Trophoblast cell (in vitro differentiated cells and primary cell): ENCODE data around the gene ZNF497.
"Not testable (repeated sequence)": the region's sequence is repeated elsewhere in the genome, so short reads cannot be mapped to it uniquely, and the experiment has no call there.

ENCODE experiments used
- DNase-seq, 2 donors: peaks; one replicate each; pipeline ENCODE4 v3.0.0-alpha.2; 2016
- H2AFZ ChIP-seq: 2 replicates; pipeline ENCODE4 v1.6.1; 2013; ENCODE audit warnings: low read length, moderate library complexity, mild to moderate bottlenecking; ENCODE audit not compliant: insufficient read depth, poor library complexity
- H2AK5ac ChIP-seq: 2 replicates; pipeline ENCODE4 v1.6.1; 2013; ENCODE audit warnings: mild to moderate bottlenecking, low read length
- H2BK120ac ChIP-seq: 2 replicates; pipeline ENCODE4 v1.6.1; 2013; ENCODE audit warnings: low read length, mild to moderate bottlenecking, moderate library complexity; ENCODE audit not compliant: insufficient read depth, poor library complexity
- H2BK12ac ChIP-seq: 2 replicates; pipeline ENCODE4 v1.6.1; 2013; ENCODE audit warnings: mild to moderate bottlenecking, low read length, moderate library complexity
- H2BK5ac ChIP-seq: 2 replicates; pipeline ENCODE4 v1.6.1; 2013; ENCODE audit warnings: low read length, low read depth, moderate library complexity, mild to moderate bottlenecking; ENCODE audit not compliant: poor library complexity
- H3K14ac ChIP-seq: 2 replicates; pipeline ENCODE4 v1.6.1; 2013; ENCODE audit warnings: mild to moderate bottlenecking, low read length
- H3K18ac ChIP-seq: 2 replicates; pipeline ENCODE4 v1.6.1; 2013; ENCODE audit warnings: mild to moderate bottlenecking, low read length
- H3K23ac ChIP-seq: 2 replicates; pipeline ENCODE4 v1.6.1; 2013; ENCODE audit warnings: low read length
- H3K27ac ChIP-seq: 2 replicates; pipeline ENCODE4 v1.5.1; 2013; ENCODE audit warnings: low read depth, mild to moderate bottlenecking, inconsistent platforms, low read length, moderate library complexity
- H3K27me3 ChIP-seq: 2 replicates; pipeline ENCODE4 v1.6.1; 2013; ENCODE audit warnings: inconsistent platforms, mild to moderate bottlenecking, low read length, moderate library complexity; ENCODE audit not compliant: insufficient read depth
- H3K36me3 ChIP-seq, 2 experiments: 1 replicate in 1 of 2; 2 replicates in 1 of 2; pipeline ENCODE4 v1.6.1; 2013; ENCODE audit warnings: low read length in 2 of 2, mild to moderate bottlenecking in 2 of 2, moderate library complexity in 1 of 2; ENCODE audit not compliant: insufficient read depth in 2 of 2, control insufficient read depth in 1 of 2
- H3K4ac ChIP-seq: 2 replicates; pipeline ENCODE4 v1.6.1; 2013; ENCODE audit warnings: low read depth, mild to moderate bottlenecking, low read length, moderate library complexity
- H3K4me1 ChIP-seq, 2 experiments: 1 replicate in 1 of 2; 2 replicates in 1 of 2; pipeline ENCODE4 v1.6.1; 2013; ENCODE audit warnings: low read length in 2 of 2, mild to moderate bottlenecking in 2 of 2, moderate library complexity in 1 of 2; ENCODE audit not compliant: insufficient read depth in 2 of 2, control insufficient read depth in 1 of 2
- H3K4me2 ChIP-seq: 2 replicates; pipeline ENCODE4 v1.6.1; 2013; ENCODE audit warnings: inconsistent platforms, mild to moderate bottlenecking, low read length, moderate library complexity
- H3K4me3 ChIP-seq: 2 replicates; pipeline ENCODE4 v1.5.1; 2013; ENCODE audit warnings: mild to moderate bottlenecking, low read depth, low read length, inconsistent platforms
- H3K79me1 ChIP-seq: one replicate; pipeline ENCODE4 v1.6.1; 2013; ENCODE audit warnings: low read length
- H3K79me2 ChIP-seq: 2 replicates; pipeline ENCODE4 v1.6.1; 2013; ENCODE audit warnings: low read length, mild to moderate bottlenecking; ENCODE audit not compliant: control insufficient read depth, insufficient read depth, poor library complexity
- H3K9ac ChIP-seq: 2 replicates; pipeline ENCODE4 v1.6.1; 2013; ENCODE audit warnings: mild to moderate bottlenecking, low read length
- H3K9me3 ChIP-seq: 2 replicates; pipeline ENCODE4 v1.6.1; 2013; ENCODE audit warnings: low read depth, mild to moderate bottlenecking, control low read depth, inconsistent platforms, low read length; ENCODE audit not compliant: insufficient read depth
- H4K12ac ChIP-seq: 2 replicates; pipeline ENCODE4 v1.6.1; 2013; ENCODE audit warnings: low read depth, mild to moderate bottlenecking, low read length, moderate library complexity
- H4K8ac ChIP-seq: 2 replicates; pipeline ENCODE4 v1.6.1; 2013; ENCODE audit warnings: low read depth, mild to moderate bottlenecking, low read length, moderate library complexity
- H4K91ac ChIP-seq: one replicate; pipeline ENCODE4 v1.6.1; 2013; ENCODE audit warnings: low read depth, mild to moderate bottlenecking, low read length, moderate library complexity
- WGBS: extraction: QIAGEN DNeasy Blood & Tissue Kit; methylation state at CpG from one replicate; pipeline ENCODE4 v1.1.7; 2013; ENCODE audit warnings: missing lambda C conversion rate; ENCODE audit not compliant: insufficient read length, insufficient coverage; ENCODE audit errors: extremely low coverage; 5-methylcytosine and 5-hydroxymethylcytosine counted together

The ZNF497 gene

DNA sequence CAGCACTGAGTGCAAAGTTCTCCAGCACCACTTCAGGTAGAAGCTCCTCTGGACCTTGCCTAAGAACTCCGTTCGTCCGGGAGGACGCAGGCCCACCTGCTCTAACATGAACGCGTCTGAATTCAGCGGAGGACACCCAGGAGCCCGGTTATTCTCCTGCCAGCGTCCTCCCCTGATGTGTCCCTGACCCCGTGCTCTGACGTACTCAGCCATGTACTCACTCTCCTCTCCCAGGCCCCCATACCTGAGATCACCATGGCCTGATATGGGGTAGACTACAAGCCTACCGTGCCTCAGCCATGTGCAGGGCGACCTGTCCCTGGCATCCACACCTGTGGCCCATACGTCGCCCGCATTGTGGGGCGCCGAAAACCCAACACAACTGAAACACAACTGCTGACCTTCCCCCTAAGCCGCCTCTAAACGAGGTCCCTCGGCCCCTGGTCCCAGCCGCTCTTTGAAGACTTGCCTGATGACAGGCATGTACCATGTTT is 45.2 kb upstream of the ZNF497 start:
- Histone ChIP-seq H3K9ac (peak overlapping the region; percentile 86), H3K79me2 (peaks cover 9% of the 10 kb centered on the region), H3K9me3 (peaks cover 2% of the 10 kb centered on the region), H3K23ac (no peak overlapping the region), H3K4me2 (peak overlapping the region; percentile 88), H3K27ac (no peak overlapping the region), H2AK5ac (peak overlapping the region; percentile 78), H3K4me1 (peaks cover 13% of the 10 kb centered on the region in 2 experiments), H3K79me1 (peaks cover 12% of the 10 kb centered on the region), H3K14ac (peak overlapping the region; percentile 30), H3K36me3 (no peaks in the 10 kb centered on the region), H4K91ac (peak overlapping the region; percentile 21), H3K4me3 (peak overlapping the region; percentile 89), H3K18ac (peak overlapping the region; percentile 68), H3K4ac (peak overlapping the region; percentile 27), H2BK5ac (peak overlapping the region; percentile 11), H4K12ac (peak overlapping the region; percentile 62), H2BK120ac (peak overlapping the region; percentile 5), H2AFZ (peak overlapping the region; percentile 53), H2BK12ac (peak overlapping the region; percentile 13), H4K8ac (peak overlapping the region; percentile 70), H3K27me3 (no peaks in the 10 kb centered on the region)
- no peak for DNase-seq
- WGBS = no CpG with 5 or more reads among the region's 22 CpGs

- Histone ChIP-seq H3K4ac (peak overlapping the region; percentile 27), H3K18ac (no peak overlapping the region), H3K27me3 (no peaks in the 10 kb centered on the region), H3K9me3 (peaks cover 2% of the 10 kb centered on the region), H2AK5ac (peak overlapping the region; percentile 53), H3K4me2 (peak overlapping the region; percentile 88), H3K4me1 (peaks cover 15% of the 10 kb centered on the region in 2 experiments), H3K9ac (peak overlapping the region; percentile 26), H3K36me3 (no peaks in the 10 kb centered on the region), H3K27ac (no peak overlapping the region), H4K12ac (peak overlapping the region; percentile 62), H2BK120ac (no peak overlapping the region), H3K4me3 (no peak overlapping the region), H4K91ac (peak overlapping the region; percentile 21), H2BK5ac (no peak overlapping the region), H2BK12ac (no peak overlapping the region), H3K79me1 (peaks cover 12% of the 10 kb centered on the region), H3K79me2 (peaks cover 9% of the 10 kb centered on the region), H3K23ac (no peak overlapping the region), H4K8ac (peak overlapping the region; percentile 70), H2AFZ (peak overlapping the region; percentile 45), H3K14ac (peak overlapping the region; percentile 30)
- no CpG with 5 or more reads among the region's 10 CpGs for WGBS
- DNase-seq = peak in 1 of 2 donors; percentile 46
Measured at GRCh38 chr19:58406818-58407657, 44.5 kb upstream of the ZNF497 start.

GRCh38 chr19:58403920-58404478 is 41.4 kb upstream of the ZNF497 start:
- H2AFZ ChIP-seq, H2BK120ac ChIP-seq, H2AK5ac ChIP-seq, H4K91ac ChIP-seq, H2BK5ac ChIP-seq, H3K18ac ChIP-seq, H3K36me3 ChIP-seq, H3K27ac ChIP-seq, H3K14ac ChIP-seq, H4K8ac ChIP-seq, H3K79me2 ChIP-seq, H2BK12ac ChIP-seq, H3K9me3 ChIP-seq, H3K9ac ChIP-seq, H3K27me3 ChIP-seq, H3K4me2 ChIP-seq, H3K23ac ChIP-seq, DNase-seq, H4K12ac ChIP-seq, H3K4ac ChIP-seq, H3K4me3 ChIP-seq: not testable (repeated sequence)
- H3K4me1 ChIP-seq = peaks cover 17 to 20% of the 10 kb centered on the region in 2 experiments
- peaks cover 16% of the 10 kb centered on the region for H3K79me1 ChIP-seq
- WGBS = no CpG with 5 or more reads among the region's 5 CpGs

DNA sequence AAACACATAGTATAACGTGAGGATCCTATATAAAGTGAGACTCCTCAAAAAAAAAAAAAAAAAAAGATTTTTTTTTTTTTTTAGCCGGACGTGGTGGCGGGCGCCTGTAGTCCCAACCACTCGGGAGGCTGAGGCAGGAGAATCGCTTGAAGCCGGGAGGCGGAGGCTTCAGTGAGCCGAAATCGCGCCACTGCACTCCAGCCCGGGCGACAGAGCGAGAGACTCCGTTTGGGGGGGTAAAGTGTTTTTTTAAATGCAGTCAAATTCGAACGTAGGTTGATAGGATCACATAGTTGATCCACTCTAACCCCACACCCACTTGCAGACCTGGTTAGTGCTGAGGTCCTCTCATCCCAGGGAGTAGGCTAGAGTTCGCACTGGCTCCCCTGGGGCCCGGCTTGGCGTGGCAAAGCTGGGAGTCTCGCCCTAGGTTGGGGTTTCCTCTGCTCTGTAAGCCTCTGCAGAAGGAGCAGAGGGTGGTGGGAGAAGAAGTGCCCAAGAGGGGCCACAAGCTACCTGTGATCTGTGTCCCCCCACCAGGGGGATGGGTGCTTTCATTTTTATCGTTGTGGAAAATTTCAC is 39.4 kb upstream of the ZNF497 start:
- peak overlapping the region; percentile 19 for H3K4me3 ChIP-seq
- H3K4me1 ChIP-seq = peaks cover 9 to 11% of the 10 kb centered on the region in 2 experiments
- no peak overlapping the region for H4K91ac ChIP-seq
- peaks cover 0 to 3% of the 10 kb centered on the region in 2 experiments for H3K36me3 ChIP-seq
- no peak overlapping the region for H2BK5ac ChIP-seq
- no peak overlapping the region for H3K23ac ChIP-seq
- H3K79me1 ChIP-seq = peaks cover 6% of the 10 kb centered on the region
- H3K14ac ChIP-seq = no peak overlapping the region
- peaks cover 4% of the 10 kb centered on the region for H3K27me3 ChIP-seq
- H3K9me3 ChIP-seq = peaks cover 2% of the 10 kb centered on the region
- no peak overlapping the region for H4K12ac ChIP-seq
- peak overlapping the region; percentile 66 for H3K4me2 ChIP-seq
- H2AFZ ChIP-seq = no peak overlapping the region
- no peaks in the 10 kb centered on the region for H3K79me2 ChIP-seq
- peak overlapping the region; percentile 22 for H2BK12ac ChIP-seq
- H3K27ac ChIP-seq = no peak overlapping the region
- H2BK120ac ChIP-seq = no peak overlapping the region
- H4K8ac ChIP-seq = peak overlapping the region; percentile 50
- H3K9ac ChIP-seq = no peak overlapping the region
- no peak overlapping the region for H3K18ac ChIP-seq
- H3K4ac ChIP-seq = peak overlapping the region; percentile 50
- no CpG with 5 or more reads among the region's 23 CpGs for WGBS
- H2AK5ac ChIP-seq = peak overlapping the region; percentile 73
- DNase-seq = no peak
